Progenitor cell of endocrine pancreas (in vitro differentiated cells): ENCODE measurements around the gene RSPH1. TPM values are rescaled to one million over a fixed set of nuclear protein-coding genes. Genes with fewer than 3 reads are reported as not detected.

Source experiments
- DNase-seq: peaks from one replicate; pipeline ENCODE4 v3.0.0; 2021; ENCODE audit warnings: low spot score; ENCODE audit not compliant: unreplicated experiment
- H3K27ac Mint-ChIP-seq: 2 replicates; pipeline ENCODE4 v1.8.0; 2021; ENCODE audit warnings: mild to moderate bottlenecking, moderate library complexity, mixed read lengths
- H3K27me3 Mint-ChIP-seq: 2 replicates; pipeline ENCODE4 v1.8.0; 2021; ENCODE audit warnings: mixed read lengths
- H3K36me3 Mint-ChIP-seq: 2 replicates; pipeline ENCODE4 v1.8.0; 2022; ENCODE audit warnings: mixed read lengths; ENCODE audit not compliant: insufficient read depth
- H3K4me1 Mint-ChIP-seq: 2 replicates; pipeline ENCODE4 v1.8.0; 2021; ENCODE audit warnings: low read depth, mixed read lengths
- H3K4me3 Mint-ChIP-seq: 2 replicates; pipeline ENCODE4 v1.8.0; 2021; ENCODE audit warnings: low read depth, mild to moderate bottlenecking, moderate library complexity, mixed read lengths
- H3K9me3 Mint-ChIP-seq: 2 replicates; pipeline ENCODE4 v1.8.0; 2021; ENCODE audit warnings: low read depth, mixed read lengths
- CTCF ChIP-seq: fragments of 200-600 bp; sonication (generic); IDR thresholded peaks from one replicate; pipeline ENCODE4 v1.5.0; 2021; ENCODE audit warnings: antibody characterized with exemption, mild to moderate bottlenecking; ENCODE audit not compliant: unreplicated experiment
- total RNA-seq: library from RNA; stranded (reverse); gene quantifications from 2 replicates; pipeline ENCODE4 v1.2.1, GENCODE V29; 2021

RSPH1 gene
- total RNA-seq, 1 donor from 2014 or later = 7.1 TPM

DNA sequence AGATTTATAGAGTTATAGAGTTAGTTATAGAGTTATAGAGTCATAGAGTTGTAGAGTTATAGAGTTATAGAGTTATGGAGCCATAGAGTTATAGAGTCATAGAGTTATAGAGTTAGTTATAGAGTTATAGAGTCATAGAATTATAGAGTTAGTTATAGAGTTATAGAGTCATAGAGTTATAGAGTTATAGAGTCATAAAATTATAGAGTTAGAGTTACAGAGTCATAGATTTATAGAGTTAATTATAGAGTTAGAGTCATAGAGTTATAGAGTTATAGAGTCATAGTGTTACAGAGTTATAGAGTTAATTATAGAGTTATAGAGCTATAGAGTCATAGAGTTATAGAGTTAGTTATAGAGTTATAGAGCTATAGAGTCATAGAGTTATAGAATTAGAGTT, 60.2 kb downstream of the RSPH1 start:
- peaks cover 6% of the 10 kb centered on the region for H3K9me3 Mint-ChIP-seq
- peaks cover 40% of the 10 kb centered on the region for H3K27me3 Mint-ChIP-seq
- H3K27ac Mint-ChIP-seq = no peak overlapping the region
- no peak for DNase-seq
- no peaks in the 10 kb centered on the region for H3K36me3 Mint-ChIP-seq
- H3K4me1 Mint-ChIP-seq = no peaks in the 10 kb centered on the region
- no peak for TF ChIP-seq CTCF
- H3K4me3 Mint-ChIP-seq = no peak overlapping the region

- Mint-ChIP-seq H3K36me3 (no peaks in the 10 kb centered on the region), H3K9me3 (peaks cover 6% of the 10 kb centered on the region), H3K4me1 (no peaks in the 10 kb centered on the region), H3K27ac (no peak overlapping the region), H3K4me3 (no peak overlapping the region), H3K27me3 (peaks cover 40% of the 10 kb centered on the region)
- TF ChIP-seq CTCF = no peak
- DNase-seq = no peak
Measured at GRCh38 chr21:42435401-42435800, 60.6 kb downstream of the RSPH1 start.

GRCh38 chr21:42434884-42435283, 61.1 kb downstream of the RSPH1 start:
- Mint-ChIP-seq H3K36me3 (no peaks in the 10 kb centered on the region), H3K9me3 (peaks cover 6% of the 10 kb centered on the region), H3K27me3 (peaks cover 40% of the 10 kb centered on the region), H3K4me3 (no peak overlapping the region), H3K4me1 (no peaks in the 10 kb centered on the region), H3K27ac (no peak overlapping the region)
- DNase-seq = no peak
- TF ChIP-seq CTCF = no peak

- Mint-ChIP-seq H3K4me1 (no peaks in the 10 kb centered on the region), H3K27ac (no peak overlapping the region), H3K36me3 (no peaks in the 10 kb centered on the region), H3K4me3 (no peak overlapping the region), H3K9me3 (peaks cover 6% of the 10 kb centered on the region), H3K27me3 (peaks cover 38% of the 10 kb centered on the region)
- no peak for DNase-seq
- no peak for TF ChIP-seq CTCF
Measured at GRCh38 chr21:42433946-42434551, 62.0 kb downstream of the RSPH1 start.

DNA sequence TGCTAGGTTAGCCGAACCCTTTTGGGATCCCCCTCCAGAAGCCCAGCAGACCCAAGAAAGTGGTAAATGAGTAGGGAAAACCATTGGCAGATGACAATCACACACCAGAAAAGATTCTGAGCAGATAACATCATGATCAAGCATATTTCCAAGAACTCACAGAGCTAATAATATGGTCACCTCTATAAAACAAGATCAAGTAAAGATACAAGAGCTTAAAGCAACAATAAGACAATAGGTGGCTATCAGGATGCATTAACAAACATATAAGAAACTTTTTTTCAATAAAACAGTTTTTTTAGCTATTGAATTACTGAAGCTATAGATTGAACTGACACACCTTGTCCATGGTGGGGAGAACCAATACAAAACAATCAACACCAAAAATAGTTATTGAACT, 63.3 kb downstream of the RSPH1 start:
- Mint-ChIP-seq H3K9me3 (peaks cover 6% of the 10 kb centered on the region), H3K27me3 (peaks cover 33% of the 10 kb centered on the region), H3K36me3 (no peaks in the 10 kb centered on the region), H3K4me3 (no peak overlapping the region), H3K4me1 (no peaks in the 10 kb centered on the region), H3K27ac (no peak overlapping the region)
- no peak for DNase-seq
- no peak for TF ChIP-seq CTCF
